NCI-H2227 (cell line): ENCODE data around the gene UBN2.
"Not testable (repeated sequence)": the region's sequence is repeated elsewhere in the genome, so short reads cannot be mapped to it uniquely, and the experiment has no call there.

Source experiments
- DNase-seq: peaks from one replicate; lab custom pipeline; 2025; ENCODE audit not compliant: unreplicated experiment; lab: John Stamatoyannopoulos, UW

Gene UBN2

GRCh38 chr7:139230774-139231512 is at the start of gene UBN2:
UBN2 (plus strand) TSS chr7:139231237; CDS start chr7:139231485, 248 bp downstream.
- peak; percentile 99 for DNase-seq

GRCh38 chr7:139181404-139181803 is 49.6 kb upstream of the UBN2 start:
- DNase-seq: no peak

GRCh38 chr7:139182363-139182762 is 48.7 kb upstream of the UBN2 start:
- DNase-seq: no peak

DNA sequence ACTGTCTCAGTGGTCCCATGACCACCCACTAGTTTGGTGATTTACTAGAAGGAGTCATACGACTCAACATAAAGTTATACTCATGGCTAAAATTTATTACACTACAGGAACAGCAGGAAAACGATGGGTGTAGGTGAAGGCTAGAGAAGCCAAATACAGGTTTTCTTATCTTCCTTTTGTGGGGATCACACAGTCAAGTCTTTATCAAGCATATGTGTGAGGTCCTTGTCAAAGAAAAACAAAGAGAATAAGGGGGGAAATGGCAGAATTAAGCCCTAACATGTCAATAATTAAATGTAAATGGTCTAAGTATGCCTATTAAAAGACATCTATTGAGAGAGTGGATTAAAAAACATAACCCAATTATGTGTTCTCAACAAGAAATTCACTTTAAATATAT is 47.8 kb upstream of the UBN2 start:
- no peak for DNase-seq

- no peak for DNase-seq
Observed at GRCh38 chr7:139183878-139184338, 47.1 kb upstream of the UBN2 start.

- no peak for DNase-seq
Observed at GRCh38 chr7:139186146-139186545, 44.9 kb upstream of the UBN2 start.

DNA sequence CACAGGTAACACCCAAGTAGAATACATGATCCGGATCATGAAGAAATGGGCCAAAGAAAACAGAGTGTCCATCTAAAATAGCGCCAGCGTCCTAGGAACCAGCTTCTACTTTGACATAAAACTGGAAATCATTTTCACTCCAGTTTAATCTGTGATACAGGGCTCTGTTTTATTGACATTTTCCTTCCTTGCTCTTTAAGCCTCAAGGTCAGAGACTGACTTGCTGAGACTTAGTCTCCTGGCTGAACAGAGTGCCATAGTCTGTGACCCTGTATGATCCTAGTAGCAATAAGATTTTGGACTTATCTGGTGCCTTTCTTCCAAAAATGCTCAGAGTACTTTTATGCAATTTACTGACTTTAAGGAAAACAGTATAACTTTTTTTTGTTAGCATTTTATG is 41.7 kb upstream of the UBN2 start:
- no peak for DNase-seq

- DNase-seq: no peak
Observed at GRCh38 chr7:139192014-139192706, 38.9 kb upstream of the UBN2 start.

DNA sequence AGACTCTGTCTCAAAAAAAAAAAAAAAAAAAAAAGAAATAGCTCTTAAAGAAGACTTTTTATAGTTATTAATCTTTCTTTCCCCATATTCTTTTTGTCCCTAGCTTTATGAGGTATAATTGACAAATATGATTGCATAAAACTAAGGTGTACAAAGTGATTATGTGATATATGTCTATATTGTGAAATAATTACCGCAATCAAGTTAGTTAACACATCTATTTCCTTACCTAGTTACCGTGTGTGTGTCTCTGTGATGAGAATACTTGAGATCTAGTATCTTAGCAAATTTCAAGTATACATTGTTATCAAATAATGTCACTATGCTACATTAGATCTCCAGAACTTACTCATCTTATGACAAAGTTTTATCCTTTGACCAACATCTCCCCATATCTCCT is 30.7 kb upstream of the UBN2 start:
- no peak for DNase-seq

- no peak for DNase-seq
Observed at GRCh38 chr7:139203992-139204391, 27.0 kb upstream of the UBN2 start.

DNA sequence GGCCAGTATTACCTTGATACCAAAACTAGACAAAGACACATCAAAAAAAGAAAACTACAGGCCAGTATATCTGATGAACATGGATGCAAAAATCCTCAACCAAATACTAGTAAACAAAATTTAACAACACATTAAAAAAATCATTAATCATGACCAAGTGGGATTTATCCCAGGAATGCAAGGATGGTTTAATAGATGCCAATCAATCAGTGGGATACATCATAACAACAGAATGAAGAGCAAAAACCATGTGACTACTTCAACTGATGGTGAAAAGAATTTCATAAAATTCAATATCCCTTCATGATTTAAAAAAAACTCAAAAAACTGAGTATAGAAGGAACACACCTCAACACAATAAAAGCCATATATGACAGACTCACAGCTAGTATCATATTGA is 25.2 kb upstream of the UBN2 start:
- DNase-seq: no peak

DNA sequence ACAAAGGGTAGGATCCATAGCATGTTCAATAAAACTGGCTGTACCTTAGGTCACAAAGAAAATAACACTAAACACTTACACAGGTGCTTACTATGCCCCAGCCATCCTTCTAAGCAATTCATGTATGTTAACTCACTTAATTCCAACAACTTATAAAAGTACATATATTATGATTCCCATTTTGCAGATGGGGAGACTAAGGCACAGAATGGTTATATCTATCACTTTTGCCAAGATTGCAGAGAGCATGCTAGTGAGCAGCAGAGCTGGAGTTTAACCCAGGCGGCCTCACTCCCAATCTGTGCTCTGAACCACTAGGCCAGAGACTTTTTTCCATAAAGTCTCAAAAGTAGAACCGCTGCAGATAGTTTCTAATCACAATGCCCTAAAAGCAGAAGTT is 18.9 kb upstream of the UBN2 start:
- DNase-seq: no peak

- DNase-seq: not testable (repeated sequence)
Observed at GRCh38 chr7:139213489-139213888, 17.5 kb upstream of the UBN2 start.

DNA sequence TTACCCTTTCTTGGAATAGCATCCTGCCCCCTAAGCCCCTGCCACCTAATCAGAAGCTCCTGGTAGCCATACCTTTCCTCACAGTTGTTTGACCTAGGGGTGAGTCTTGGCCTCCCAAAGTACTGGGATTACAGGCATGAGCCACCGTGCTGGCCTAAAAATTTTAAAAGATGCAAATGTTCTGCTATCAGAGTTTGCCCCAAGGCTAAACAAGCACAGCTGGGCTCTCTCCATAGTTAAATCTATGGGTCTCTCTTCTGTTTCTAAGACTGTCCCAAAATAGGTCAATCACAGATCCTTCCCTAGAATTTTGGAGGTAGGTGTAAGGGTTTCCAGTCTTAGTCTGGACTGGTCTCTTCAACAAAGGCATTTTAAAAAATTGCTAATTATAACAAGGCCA is 12.9 kb upstream of the UBN2 start:
- DNase-seq: no peak

DNA sequence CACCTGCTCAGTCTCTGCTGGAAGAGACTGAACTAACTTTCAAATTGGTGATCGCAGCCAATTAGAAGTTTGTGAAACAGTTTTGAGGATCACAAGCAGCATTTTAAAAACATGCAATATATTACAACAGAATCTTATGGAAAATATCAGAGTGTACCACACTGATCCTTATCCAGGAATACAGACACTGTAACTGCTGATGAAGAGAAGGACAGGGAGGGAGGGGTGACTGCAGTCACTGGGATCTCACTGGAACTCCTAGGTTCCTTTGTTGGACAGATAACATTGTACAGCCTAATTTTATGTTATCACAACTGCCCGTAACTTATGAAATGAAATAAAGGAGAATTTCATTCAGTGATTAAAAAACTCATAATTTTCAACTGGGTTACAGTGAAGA is 6.8 kb upstream of the UBN2 start:
- no peak for DNase-seq

GRCh38 chr7:139224836-139225235 is 6.2 kb upstream of the UBN2 start:
- DNase-seq: not testable (repeated sequence)

- DNase-seq: not testable (repeated sequence)
Observed at GRCh38 chr7:139225286-139226157, 5.5 kb upstream of the UBN2 start.

DNA sequence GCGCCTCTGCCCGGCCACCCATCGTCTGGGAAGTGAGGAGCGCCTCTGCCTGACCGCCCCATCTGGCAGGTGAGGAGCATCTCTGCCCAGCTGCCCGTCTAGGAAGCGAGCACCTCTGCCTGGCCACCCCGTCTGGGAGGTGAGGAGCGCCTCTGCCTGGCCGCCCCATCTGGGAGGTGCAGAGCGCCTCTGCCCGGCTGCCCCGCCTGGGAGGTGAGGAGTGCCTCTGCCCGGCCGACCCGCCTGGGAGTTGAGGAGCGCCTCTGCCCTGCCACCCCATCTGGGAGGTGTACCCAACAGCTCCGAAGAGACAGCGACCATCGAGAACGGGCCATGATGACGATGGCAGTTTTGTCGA is 4.9 kb upstream of the UBN2 start:
- DNase-seq: not testable (repeated sequence)

DNA sequence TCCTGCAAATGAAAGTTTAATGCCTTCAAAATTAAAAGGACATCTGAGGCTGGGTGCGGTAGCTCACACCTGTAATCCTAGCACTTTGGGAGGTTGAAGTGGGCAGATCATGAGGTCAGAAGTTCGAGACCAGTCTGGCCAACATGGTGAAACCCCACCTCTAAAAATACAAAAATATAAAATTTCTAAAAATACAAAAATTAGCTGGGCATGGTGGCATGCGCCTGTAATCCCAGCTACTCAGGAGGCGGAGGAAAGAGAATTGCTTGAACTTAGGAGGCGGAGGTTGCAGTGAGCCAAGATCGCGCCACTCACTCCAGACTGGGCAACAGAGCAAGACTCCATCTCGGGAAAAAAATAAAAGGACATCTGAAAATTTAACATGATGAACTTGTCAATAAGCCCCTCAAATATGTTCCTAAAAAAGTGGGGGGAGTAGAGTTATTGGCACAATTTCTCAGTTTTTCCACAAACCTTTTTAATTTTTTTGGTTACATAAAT is 4.0 kb upstream of the UBN2 start:
- not testable (repeated sequence) for DNase-seq

GRCh38 chr7:139230023-139230422 is 1.0 kb upstream of the UBN2 start:
- no peak for DNase-seq

GRCh38 chr7:139230484-139230773 is 608 bp upstream of the UBN2 start:
- DNase-seq: no peak
